Measurements from ENCODE around the gene XPR1.

GRCh38 chr1:180691322-180691913, 59.6 kb downstream of the XPR1 start:
- TF ChIP-seq CTCF (IDR thresholded peaks at IDR 0.05), result no peak
- TF ChIP-seq POLR2A (IDR thresholded peaks at IDR 0.05), result no peak
- no peak for TF ChIP-seq EP300 (IDR thresholded peaks at IDR 0.05)
- no peak for TF ChIP-seq POLR2AphosphoS5 (IDR thresholded peaks at IDR 0.05)
